Measurements from ENCODE around the gene SPO11. TPM values are rescaled to one million over a fixed set of nuclear protein-coding genes. Genes with fewer than 3 reads are reported as not detected.

Gene SPO11
- total and polyA plus RNA-seq, 2 of the 13 experiments (the other 11 are each of a cell fraction or from before 2014, with no cell fraction given) = not detected

DNA sequence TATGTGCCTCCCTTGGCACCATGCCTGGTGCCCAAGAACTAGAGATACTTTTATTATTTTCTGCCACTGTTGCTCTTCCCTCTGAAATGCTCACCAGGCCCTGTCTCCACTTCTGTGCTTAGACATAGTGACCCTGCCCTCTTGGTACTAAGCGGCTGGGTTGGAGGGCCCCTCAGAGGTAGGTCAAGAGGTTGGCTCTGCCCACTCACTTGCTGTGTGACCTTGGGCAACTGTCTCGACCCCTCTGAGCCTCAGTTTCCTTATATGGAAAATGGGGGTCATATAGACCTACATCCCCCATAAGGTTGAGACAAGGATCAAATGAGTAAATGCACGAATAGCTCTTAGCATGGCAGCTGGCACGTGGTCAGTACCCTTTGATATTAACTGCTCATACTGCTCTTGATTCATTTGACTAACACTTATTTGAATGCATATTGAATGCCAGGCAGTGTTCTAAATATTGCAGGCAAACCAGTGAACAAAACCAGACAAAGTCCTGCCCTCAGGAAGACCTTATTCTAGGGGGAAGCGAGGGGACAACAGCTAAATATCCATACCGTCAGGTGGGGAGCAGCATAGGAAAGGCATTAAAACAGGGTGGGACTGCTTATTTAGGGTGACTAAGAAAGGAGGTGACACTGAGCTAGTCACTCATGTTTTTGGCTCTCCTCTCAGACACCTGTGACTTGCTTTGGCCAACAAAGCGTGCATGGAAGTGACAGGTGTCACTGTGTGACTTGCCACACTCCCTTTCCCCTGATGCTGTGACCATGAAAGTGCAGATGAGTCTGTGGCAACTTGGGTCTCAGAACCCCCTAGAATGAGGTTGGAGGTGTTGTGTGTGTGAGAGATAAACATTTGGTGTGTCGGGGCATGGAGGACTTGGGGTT is 14.3 kb upstream of the SPO11 start:
- 16% methylated on average over 8 of the region's 8 CpGs for WGBS (ENCODE audit: low lambda C conversion rate)
- Histone ChIP-seq H3K9me3 (ENCODE audit: low read length) (no peaks in the 10 kb centered on the region), H3K4me3 (replicated peaks in 1 of 3; ENCODE audit: insufficient read depth in 1 of 3, low read depth in 2 of 3, low read length in 3 of 3) (no peak overlapping the region), H3K36me3 (replicated peaks in 1 of 2; ENCODE audit: control insufficient read depth in 1 of 2, insufficient read depth in 2 of 2, low read length in 2 of 2) (no peaks in the 10 kb centered on the region), H2AFZ (ENCODE audit: low read length) (no peak overlapping the region), H3K79me2 (ENCODE audit: insufficient read depth, low read length) (no peaks in the 10 kb centered on the region), H3K9ac (ENCODE audit: insufficient read depth, low read depth, low read length) (no peak overlapping the region), H3K27me3 (ENCODE audit: control insufficient read depth in 1 of 2, insufficient read depth in 2 of 2, low read length in 2 of 2) (peaks cover 7 to 40% of the 10 kb centered on the region in 2 experiments), H3K4me2 (ENCODE audit: low read depth, low read length) (no peak overlapping the region), H3K4me1 (ENCODE audit: insufficient read depth, low read length) (no peaks in the 10 kb centered on the region), H3K27ac (ENCODE audit: extremely low read length, insufficient read depth, low read length) (no peak overlapping the region), H4K20me1 (ENCODE audit: insufficient read depth, low read length) (no peaks in the 10 kb centered on the region)
- ChIA-PET CTCF (ENCODE audit: low intra/inter-chr PET ratio, low total read pairs) (no interaction called here), POLR2A (no interaction called here)
- in situ Hi-C loops (cut with HindIII; ENCODE audit: extremely low pct_ligation_motif_present, low pct_unique_long_range_greater_than_20kb) = no loop called here
- FAIRE-seq (no peak), ATAC-seq (no peak), DNase-seq (ENCODE audit: low spot score) (no peak)
- intact Hi-C loops (cut with micrococcal nuclease; ENCODE audit: unreplicated experiment) = no loop called here
- BruUV-seq (replicated peaks) = no TSS peak
- TF ChIP-seq NFKBIZ (CRISPR knock-in tag; IDR thresholded peaks at IDR 0.05) = no peak
- TF ChIP-seq ZNF768 (CRISPR knock-in tag; IDR thresholded peaks at IDR 0.05) = peak; percentile 80

DNA sequence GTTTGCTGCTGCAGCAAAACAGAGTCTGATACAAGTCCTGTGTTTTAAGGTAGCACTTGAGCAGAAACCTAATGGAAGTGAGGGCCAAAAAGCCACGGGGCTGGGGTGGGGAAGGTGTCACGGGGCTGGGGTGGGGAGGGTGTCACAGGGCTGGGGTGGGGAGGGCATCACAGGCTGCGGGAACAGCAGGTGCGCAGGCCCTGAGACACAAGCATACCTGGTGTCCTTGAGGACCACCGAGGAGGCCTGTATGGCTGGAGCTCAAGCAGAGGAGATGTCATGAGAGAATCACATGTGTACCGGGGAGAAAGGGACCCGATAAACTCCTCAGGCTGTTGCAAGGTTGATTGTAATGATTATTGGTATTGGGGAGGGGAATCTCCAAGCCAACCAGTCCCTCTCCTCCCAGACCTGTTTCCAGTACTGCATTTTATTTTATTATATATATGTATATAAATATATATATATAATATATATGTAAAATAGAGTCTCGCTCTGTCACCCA is 13.6 kb upstream of the SPO11 start:
- ChIA-PET POLR2A (no interaction called here), CTCF (ENCODE audit: low intra/inter-chr PET ratio, low total read pairs) (no interaction called here)
- no peak for FAIRE-seq
- H3K4me1 ChIP-seq (ENCODE audit: insufficient read depth, low read length) = no peaks in the 10 kb centered on the region
- ATAC-seq = no peak
- no peaks in the 10 kb centered on the region for H3K79me2 ChIP-seq (ENCODE audit: insufficient read depth, low read length)
- DNase-seq (ENCODE audit: low spot score) = no peak
- no peak overlapping the region for H3K9ac ChIP-seq (ENCODE audit: insufficient read depth, low read depth, low read length)
- H3K36me3 ChIP-seq (replicated peaks in 1 of 2; ENCODE audit: control insufficient read depth in 1 of 2, insufficient read depth in 2 of 2, low read length in 2 of 2) = no peaks in the 10 kb centered on the region
- H3K27ac ChIP-seq (ENCODE audit: extremely low read length, insufficient read depth, low read length) = no peak overlapping the region
- H3K27me3 ChIP-seq (ENCODE audit: control insufficient read depth in 1 of 2, insufficient read depth in 2 of 2, low read length in 2 of 2) = peaks cover 7 to 34% of the 10 kb centered on the region in 2 experiments; a peak in 4 of 5 replicates
- intact Hi-C loops (cut with micrococcal nuclease; ENCODE audit: unreplicated experiment) (no loop called here), in situ Hi-C loops (cut with HindIII; ENCODE audit: extremely low pct_ligation_motif_present, low pct_unique_long_range_greater_than_20kb) (no loop called here)
- BruUV-seq (replicated peaks) = no TSS peak
- no peak overlapping the region for H2AFZ ChIP-seq (ENCODE audit: low read length)
- 13% methylated on average over 8 of the region's 8 CpGs for WGBS (ENCODE audit: low lambda C conversion rate)
- no peak overlapping the region for H3K4me2 ChIP-seq (ENCODE audit: low read depth, low read length)
- no peak overlapping the region for H3K4me3 ChIP-seq (replicated peaks in 1 of 3; ENCODE audit: insufficient read depth in 1 of 3, low read depth in 2 of 3, low read length in 3 of 3)
- no peaks in the 10 kb centered on the region for H3K9me3 ChIP-seq (ENCODE audit: low read length)
- no peaks in the 10 kb centered on the region for H4K20me1 ChIP-seq (ENCODE audit: insufficient read depth, low read length)
- TF ChIP-seq ADNP (CRISPR knock-in tag; IDR thresholded peaks at IDR 0.05) (no peak), HDAC1 (CRISPR knock-in tag; IDR thresholded peaks at IDR 0.05) (no peak), SRF (IDR thresholded peaks at IDR 0.05; ENCODE audit: low read depth, low read length) (no peak), IRF2 (CRISPR knock-in tag; IDR thresholded peaks at IDR 0.05) (no peak), FOXC1 (CRISPR knock-in tag; IDR thresholded peaks at IDR 0.05; ENCODE audit: borderline replicate concordance) (no peak), ATF7-NPFF (CRISPR knock-in tag; IDR thresholded peaks at IDR 0.05; ENCODE audit: low read depth) (no peak)
- TF ChIP-seq, protein P1, sequence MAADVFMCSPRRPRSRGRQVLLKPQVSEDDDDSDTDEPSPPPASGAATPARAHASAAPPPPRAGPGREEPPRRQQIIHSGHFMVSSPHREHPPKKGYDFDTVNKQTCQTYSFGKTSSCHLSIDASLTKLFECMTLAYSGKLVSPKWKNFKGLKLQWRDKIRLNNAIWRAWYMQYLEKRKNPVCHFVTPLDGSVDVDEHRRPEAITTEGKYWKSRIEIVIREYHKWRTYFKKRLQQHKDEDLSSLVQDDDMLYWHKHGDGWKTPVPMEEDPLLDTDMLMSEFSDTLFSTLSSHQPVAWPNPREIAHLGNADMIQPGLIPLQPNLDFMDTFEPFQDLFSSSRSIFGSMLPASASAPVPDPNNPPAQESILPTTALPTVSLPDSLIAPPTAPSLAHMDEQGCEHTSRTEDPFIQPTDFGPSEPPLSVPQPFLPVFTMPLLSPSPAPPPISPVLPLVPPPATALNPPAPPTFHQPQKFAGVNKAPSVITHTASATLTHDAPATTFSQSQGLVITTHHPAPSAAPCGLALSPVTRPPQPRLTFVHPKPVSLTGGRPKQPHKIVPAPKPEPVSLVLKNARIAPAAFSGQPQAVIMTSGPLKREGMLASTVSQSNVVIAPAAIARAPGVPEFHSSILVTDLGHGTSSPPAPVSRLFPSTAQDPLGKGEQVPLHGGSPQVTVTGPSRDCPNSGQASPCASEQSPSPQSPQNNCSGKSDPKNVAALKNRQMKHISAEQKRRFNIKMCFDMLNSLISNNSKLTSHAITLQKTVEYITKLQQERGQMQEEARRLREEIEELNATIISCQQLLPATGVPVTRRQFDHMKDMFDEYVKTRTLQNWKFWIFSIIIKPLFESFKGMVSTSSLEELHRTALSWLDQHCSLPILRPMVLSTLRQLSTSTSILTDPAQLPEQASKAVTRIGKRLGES (CRISPR knock-in tag; IDR thresholded peaks at IDR 0.05; ENCODE audit: borderline replicate concordance) = no peak
- TF ChIP-seq, protein P2, sequence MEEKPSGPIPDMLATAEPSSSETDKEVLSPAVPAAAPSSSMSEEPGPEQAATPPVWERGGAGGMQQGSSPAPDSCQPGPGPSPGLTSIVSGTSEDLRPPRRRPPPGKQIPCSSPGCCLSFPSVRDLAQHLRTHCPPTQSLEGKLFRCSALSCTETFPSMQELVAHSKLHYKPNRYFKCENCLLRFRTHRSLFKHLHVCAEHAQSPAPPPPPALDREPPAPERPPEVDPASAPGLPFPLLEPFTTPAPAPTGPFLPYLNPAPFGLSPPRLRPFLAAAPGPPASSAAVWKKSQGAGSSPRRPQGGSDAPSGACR (CRISPR knock-in tag; IDR thresholded peaks at IDR 0.05) = no peak
